ENCODE data around the gene SLC22A13. TPM values are rescaled to one million over a fixed set of nuclear protein-coding genes. Genes with fewer than 3 reads are reported as not detected.
"Not testable (repeated sequence)": the region's sequence is repeated elsewhere in the genome, so short reads cannot be mapped to it uniquely, and the experiment has no call there.

SLC22A13 gene
- total RNA-seq, 1 donor from 2014 or later: 0.21 TPM

DNA sequence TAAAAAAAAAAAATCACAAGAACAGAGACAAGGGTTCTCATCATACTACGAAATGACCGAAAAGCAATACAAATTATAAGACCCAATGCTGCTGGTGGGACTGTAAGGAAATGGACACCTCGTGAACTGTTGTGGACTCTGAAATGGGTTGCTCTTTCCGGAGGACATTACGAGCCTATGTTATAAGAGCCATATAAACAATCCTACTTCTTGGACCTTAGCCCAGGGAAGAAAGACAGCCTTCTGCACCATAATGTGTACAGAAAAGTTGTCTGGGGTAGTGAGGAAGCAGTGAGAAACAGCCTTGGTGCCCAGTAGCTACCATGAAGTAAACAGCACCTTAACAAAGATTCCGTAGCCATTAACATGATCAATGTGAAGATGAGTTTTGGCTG is 19.1 kb downstream of the SLC22A13 start:
- Mint-ChIP-seq H3K36me3 (no peaks in the 10 kb centered on the region), H3K9me3 (peaks cover 2% of the 10 kb centered on the region), H3K27me3 (ENCODE audit: insufficient read depth, low read depth) (peaks cover 3% of the 10 kb centered on the region), H3K4me1 (no peaks in the 10 kb centered on the region), H3K4me3 (no peak overlapping the region), H3K27ac (no peak overlapping the region)
- no peak for DNase-seq (ENCODE audit: low spot score)
- H3K4me1 ChIP-seq: no peaks in the 10 kb centered on the region
- H3K36me3 ChIP-seq: no peaks in the 10 kb centered on the region
- no peaks in the 10 kb centered on the region for H3K79me2 ChIP-seq (ENCODE audit: low read depth)
- H4K20me1 ChIP-seq (ENCODE audit: low read depth): no peaks in the 10 kb centered on the region
- no peaks in the 10 kb centered on the region for H3F3A ChIP-seq (ENCODE audit: low read depth)
- H3K27ac ChIP-seq: no peak overlapping the region
- no peak for TF ChIP-seq EZH2phosphoT487 (IDR thresholded peaks at IDR 0.05)
- no peak for TF ChIP-seq CTCF (IDR thresholded peaks at IDR 0.05)
- no peak for TF ChIP-seq EZH2 (IDR thresholded peaks at IDR 0.05)
- H3K4me2 ChIP-seq: no peak overlapping the region
- no peak overlapping the region for H3K9ac ChIP-seq
- H3K4me3 ChIP-seq: no peak overlapping the region
- H3K27me3 ChIP-seq: no peaks in the 10 kb centered on the region
- H3K9me3 ChIP-seq (ENCODE audit: low read depth): no peaks in the 10 kb centered on the region
- H2AFZ ChIP-seq (replicated peaks): no peak overlapping the region

DNA sequence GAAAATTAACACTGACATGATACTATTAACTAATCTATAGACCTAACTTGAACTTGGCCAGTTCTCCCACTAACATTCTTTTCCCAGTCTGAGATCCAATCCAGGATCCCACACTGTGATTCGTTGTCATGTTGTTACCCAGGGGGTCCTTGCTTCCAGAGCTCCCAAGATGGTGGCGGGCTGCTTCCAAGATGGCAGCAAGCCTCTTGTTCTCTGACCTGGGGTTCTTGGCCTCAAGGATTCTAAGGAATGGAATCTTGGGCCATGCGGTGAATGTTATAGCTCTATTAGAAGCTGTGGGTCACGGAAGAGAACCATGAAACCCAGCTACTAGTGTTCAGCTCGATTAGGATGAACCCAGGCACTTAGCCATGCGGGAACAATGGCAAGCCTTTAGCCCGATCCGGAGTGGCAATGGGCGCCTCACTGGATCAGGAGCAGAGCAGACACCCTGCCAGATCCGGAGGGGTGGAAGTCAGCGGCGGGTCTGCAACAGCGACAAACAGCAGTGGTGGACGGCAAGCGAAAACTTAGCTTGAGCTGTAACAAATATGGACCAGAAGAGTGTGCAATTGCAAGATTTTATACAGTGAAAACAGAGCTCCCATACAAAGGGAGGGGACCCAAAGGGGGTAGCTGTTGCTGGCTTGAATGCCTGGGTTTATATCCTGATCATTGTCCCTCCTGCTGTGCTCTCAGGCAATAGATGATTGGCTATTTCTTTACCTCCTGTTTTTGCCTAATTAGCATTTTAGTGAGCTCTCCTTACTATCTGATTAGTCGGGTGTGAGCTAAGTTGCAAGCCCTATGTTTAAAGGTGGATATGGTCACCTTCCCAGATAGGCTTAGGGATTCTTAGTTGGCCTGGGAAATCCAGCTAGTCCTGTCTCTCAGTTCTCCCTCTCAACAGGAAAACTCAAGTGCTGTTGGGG is 23.9 kb downstream of the SLC22A13 start:
- not testable (repeated sequence) for H3K79me2 ChIP-seq (ENCODE audit: low read depth); H3F3A ChIP-seq (ENCODE audit: low read depth); H2AFZ ChIP-seq (replicated peaks); H3K4me3 Mint-ChIP-seq; H3K27me3 ChIP-seq; H3K9me3 ChIP-seq (ENCODE audit: low read depth); H3K4me1 ChIP-seq; H3K27ac Mint-ChIP-seq; H4K20me1 ChIP-seq (ENCODE audit: low read depth); H3K4me3 ChIP-seq; H3K4me1 Mint-ChIP-seq; H3K27ac ChIP-seq; H3K27me3 Mint-ChIP-seq (ENCODE audit: insufficient read depth, low read depth); H3K36me3 Mint-ChIP-seq; H3K9ac ChIP-seq; H3K4me2 ChIP-seq; H3K9me3 Mint-ChIP-seq; H3K36me3 ChIP-seq; DNase-seq (ENCODE audit: low spot score)

GRCh38 chr3:38297053-38297452 is 31.4 kb downstream of the SLC22A13 start:
- H3K4me1 Mint-ChIP-seq: peaks cover 12% of the 10 kb centered on the region
- not testable (repeated sequence) for H3K9me3 Mint-ChIP-seq; H3K27ac ChIP-seq; H3K27me3 Mint-ChIP-seq (ENCODE audit: insufficient read depth, low read depth); H3K4me2 ChIP-seq; H3K4me3 Mint-ChIP-seq; H4K20me1 ChIP-seq (ENCODE audit: low read depth); H3K9me3 ChIP-seq (ENCODE audit: low read depth); H3K79me2 ChIP-seq (ENCODE audit: low read depth); DNase-seq (ENCODE audit: low spot score); H3K36me3 ChIP-seq; H3K4me3 ChIP-seq; H3K36me3 Mint-ChIP-seq; H3K27ac Mint-ChIP-seq; H3K27me3 ChIP-seq; H2AFZ ChIP-seq (replicated peaks); H3K9ac ChIP-seq; H3F3A ChIP-seq (ENCODE audit: low read depth)
- H3K4me1 ChIP-seq: peaks cover 11% of the 10 kb centered on the region

GRCh38 chr3:38297537-38297936 is 31.9 kb downstream of the SLC22A13 start:
- no peak for DNase-seq (ENCODE audit: low spot score)
- peaks cover 12% of the 10 kb centered on the region for H3K4me1 Mint-ChIP-seq
- H3K36me3 ChIP-seq: no peaks in the 10 kb centered on the region
- H3K9me3 Mint-ChIP-seq: no peaks in the 10 kb centered on the region
- peaks cover 11% of the 10 kb centered on the region for H3K4me1 ChIP-seq
- H3K4me2 ChIP-seq: no peak overlapping the region
- no peak overlapping the region for H2AFZ ChIP-seq (replicated peaks)
- no peaks in the 10 kb centered on the region for H3K27me3 Mint-ChIP-seq (ENCODE audit: insufficient read depth, low read depth)
- H3K9me3 ChIP-seq (ENCODE audit: low read depth): no peaks in the 10 kb centered on the region
- no peaks in the 10 kb centered on the region for H3K27me3 ChIP-seq
- no peak overlapping the region for H3K9ac ChIP-seq
- no peaks in the 10 kb centered on the region for H4K20me1 ChIP-seq (ENCODE audit: low read depth)
- no peak for TF ChIP-seq CTCF (IDR thresholded peaks at IDR 0.05)
- H3K36me3 Mint-ChIP-seq: no peaks in the 10 kb centered on the region
- H3K27ac Mint-ChIP-seq: no peak overlapping the region
- no peaks in the 10 kb centered on the region for H3F3A ChIP-seq (ENCODE audit: low read depth)
- no peak overlapping the region for H3K4me3 ChIP-seq
- H3K27ac ChIP-seq: no peak overlapping the region
- H3K4me3 Mint-ChIP-seq: no peak overlapping the region
- no peaks in the 10 kb centered on the region for H3K79me2 ChIP-seq (ENCODE audit: low read depth)
